HEK293T (cell line): Measurements from ENCODE around the gene ARHGAP10.

Experiments used
- ARNT ChIP-seq: fragments of 450-650 bp; IDR thresholded peaks from 2 replicates; pipeline ENCODE4 v1.6.1; 2017; ENCODE audit warnings: mild to moderate bottlenecking
- BHLHE40 ChIP-seq: fragments of 450-650 bp; IDR thresholded peaks from 2 replicates; pipeline ENCODE4 v1.6.1; 2016; ENCODE audit warnings: mild to moderate bottlenecking, moderate library complexity, borderline replicate concordance
- ELF4 ChIP-seq: fragments of 450-650 bp; IDR thresholded peaks from 2 replicates; pipeline ENCODE4 v1.6.1; 2017; ENCODE audit warnings: antibody characterized with exemption
- FOXA1 ChIP-seq: fragments of 450-650 bp; IDR thresholded peaks from 2 replicates; pipeline ENCODE4 v1.6.1; 2016; ENCODE audit warnings: mild to moderate bottlenecking
- FOXK2 ChIP-seq: fragments of 450-650 bp; IDR thresholded peaks from 2 replicates; pipeline ENCODE4 v1.6.1; 2016; ENCODE audit warnings: mild to moderate bottlenecking
- FOXM1 ChIP-seq: fragments of 450-650 bp; IDR thresholded peaks from 2 replicates; pipeline ENCODE4 v1.6.1; 2017; ENCODE audit warnings: mild to moderate bottlenecking, borderline replicate concordance
- HDGF ChIP-seq: fragments of 450-650 bp; IDR thresholded peaks from 2 replicates; pipeline ENCODE4 v1.6.1; 2017; ENCODE audit warnings: antibody characterized with exemption, borderline replicate concordance
- L3MBTL2 ChIP-seq: fragments of 450-650 bp; conservative IDR thresholded peaks from 2 replicates; pipeline ENCODE4 v1.6.1; 2016; ENCODE audit warnings: mild to moderate bottlenecking
- LEF1 ChIP-seq: fragments of 450-650 bp; IDR thresholded peaks from 2 replicates; pipeline ENCODE4 v1.6.1; 2017; ENCODE audit warnings: mild to moderate bottlenecking, borderline replicate concordance
- SP1 ChIP-seq: fragments of 450-650 bp; IDR thresholded peaks from 2 replicates; pipeline ENCODE4 v1.6.1; 2017
- SUZ12 ChIP-seq: fragments of 450-650 bp; IDR thresholded peaks from 2 replicates; pipeline ENCODE4 v1.6.1; 2016; ENCODE audit warnings: mild to moderate bottlenecking
- ZNF384 ChIP-seq: fragments of 450-650 bp; IDR thresholded peaks from 2 replicates; pipeline ENCODE4 v1.6.1; 2016
- TF ChIP-seq, protein P1 (sequence below): fragments of 450-650 bp; IDR thresholded peaks from 2 replicates; pipeline ENCODE4 v1.6.1; 2016

DNA sequence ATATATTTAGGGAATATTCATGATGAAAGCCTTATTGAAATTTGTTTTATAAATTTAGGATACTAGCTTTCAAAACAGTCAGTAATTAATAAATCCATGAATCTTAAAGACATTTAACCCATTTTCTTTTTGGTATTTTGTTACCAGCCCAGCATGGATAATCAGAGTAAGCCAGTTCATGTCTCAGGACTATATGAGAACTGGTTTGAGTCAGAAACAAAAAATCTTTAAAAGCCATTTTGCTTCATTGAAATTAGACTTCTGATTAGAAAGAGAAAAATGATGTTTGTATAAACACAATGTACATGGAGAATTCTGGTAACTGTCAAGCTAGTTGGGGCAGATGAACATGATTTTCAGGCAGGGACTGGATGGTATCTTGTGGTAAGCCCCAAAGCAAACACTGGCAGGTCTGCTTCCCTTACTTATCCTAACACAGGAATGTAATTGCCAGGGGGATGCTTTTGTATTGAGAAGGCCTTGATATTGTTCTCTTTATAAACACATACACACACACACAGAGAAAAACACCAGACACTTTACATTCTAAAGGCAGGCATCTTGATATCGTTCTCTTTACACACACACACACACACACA lies 9.4 kb downstream of the ARHGAP10 start:
- no peak for TF ChIP-seq FOXM1
- no peak for TF ChIP-seq FOXK2
- no peak for TF ChIP-seq SP1
- no peak for TF ChIP-seq FOXA1
- no peak for TF ChIP-seq ZNF384
- no peak for TF ChIP-seq BHLHE40
- TF ChIP-seq L3MBTL2, result no peak
- TF ChIP-seq HDGF, result no peak
- no peak for TF ChIP-seq SUZ12
- TF ChIP-seq, protein P1, sequence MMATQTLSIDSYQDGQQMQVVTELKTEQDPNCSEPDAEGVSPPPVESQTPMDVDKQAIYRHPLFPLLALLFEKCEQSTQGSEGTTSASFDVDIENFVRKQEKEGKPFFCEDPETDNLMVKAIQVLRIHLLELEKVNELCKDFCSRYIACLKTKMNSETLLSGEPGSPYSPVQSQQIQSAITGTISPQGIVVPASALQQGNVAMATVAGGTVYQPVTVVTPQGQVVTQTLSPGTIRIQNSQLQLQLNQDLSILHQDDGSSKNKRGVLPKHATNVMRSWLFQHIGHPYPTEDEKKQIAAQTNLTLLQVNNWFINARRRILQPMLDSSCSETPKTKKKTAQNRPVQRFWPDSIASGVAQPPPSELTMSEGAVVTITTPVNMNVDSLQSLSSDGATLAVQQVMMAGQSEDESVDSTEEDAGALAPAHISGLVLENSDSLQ, result no peak
- no peak for TF ChIP-seq ELF4
- TF ChIP-seq ARNT, result no peak
- TF ChIP-seq LEF1, result no peak
